ENCODE data around the gene RHEBL1.
A peak's percentile ranks its signal among the peaks of the same experiment; 100 is the strongest.

RHEBL1 gene

GRCh38 chr12:49019443-49020324 lies 50.1 kb downstream of the RHEBL1 start:
- DNase-seq (ENCODE audit: low read depth in 2 of 2), result no peak

GRCh38 chr12:49019120-49019430 lies 50.7 kb downstream of the RHEBL1 start:
- no peak for DNase-seq (ENCODE audit: low read depth in 2 of 2)

DNA sequence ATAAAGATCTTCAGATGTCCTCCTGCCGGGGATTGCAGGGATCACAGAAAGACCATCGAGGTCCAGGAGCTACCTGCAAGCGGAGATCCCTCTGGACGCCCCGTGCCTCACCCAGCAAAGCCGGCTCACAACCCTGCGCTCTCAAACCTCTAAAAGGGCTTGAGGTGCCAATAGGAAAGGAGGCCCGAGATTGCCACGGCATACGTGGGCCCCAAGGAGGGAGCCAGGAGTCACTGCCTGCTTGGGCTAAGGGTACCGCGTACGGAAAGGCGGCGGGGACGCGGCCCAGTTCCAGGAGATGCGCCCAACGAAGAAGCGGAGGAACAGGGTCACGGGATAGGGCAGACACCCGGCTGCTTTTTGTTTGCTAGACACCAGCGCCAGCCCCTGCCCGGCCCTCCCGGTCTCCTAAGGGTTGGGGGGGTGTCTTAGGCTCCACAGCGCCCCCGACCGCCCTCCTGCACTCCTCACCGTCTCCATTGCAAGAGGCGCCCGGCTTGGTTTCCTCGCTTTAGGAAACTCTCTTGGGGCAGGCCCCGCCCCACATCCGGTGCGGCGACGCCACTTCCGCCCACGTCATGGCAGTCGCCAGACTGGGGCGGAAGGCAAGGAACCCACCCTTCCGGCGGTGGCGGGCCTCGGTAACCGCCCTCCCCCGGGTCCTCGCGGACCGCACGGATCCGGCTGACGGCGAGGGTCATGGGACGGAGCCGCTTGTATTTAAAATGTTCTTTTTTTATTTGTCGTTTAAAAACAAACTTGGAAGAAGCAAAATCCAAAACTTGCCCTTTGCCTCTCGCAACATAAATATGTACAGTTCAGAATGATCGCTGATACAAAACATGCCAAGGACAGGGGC lies 51.3 kb downstream of the RHEBL1 start, which contains the start of gene PRKAG1:
Gene PRKAG1, minus strand, starts transcription at position 516 of the 859 bp plus-strand sequence. Its CDS starts 36 bp downstream, at position 480.
- DNase-seq (ENCODE audit: low read depth in 2 of 2), result peak; percentile 94 to 95

DNA sequence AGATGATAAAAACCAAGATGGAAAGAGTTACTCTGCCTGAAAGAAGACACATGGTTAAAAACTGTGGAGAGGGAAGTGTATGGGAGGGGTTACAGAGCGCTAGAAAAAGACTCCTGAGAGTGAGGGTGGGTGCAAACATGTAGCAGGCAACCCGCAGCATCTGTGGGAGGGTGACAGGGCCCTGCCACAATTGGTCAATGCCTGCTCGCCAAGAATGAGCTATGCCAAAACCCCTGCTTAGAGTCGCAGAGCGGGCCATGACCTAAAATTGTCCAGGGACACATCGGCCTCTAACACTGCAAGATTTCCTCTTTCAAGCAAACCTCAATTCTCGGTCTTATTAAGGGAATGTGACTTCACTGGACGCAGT lies 51.9 kb downstream of the RHEBL1 start:
- peak in 1 of 2 donors; percentile 41 for DNase-seq (ENCODE audit: low read depth in 2 of 2)

GRCh38 chr12:49015196-49015595 lies 54.6 kb downstream of the RHEBL1 start:
- no peak for DNase-seq (ENCODE audit: low read depth in 2 of 2)

Data from stimulated activated CD8-positive, alpha-beta memory T cell treated with anti-CD3 and anti-CD28 coated beads, Interleukin-15, amount 100 ng/mL, for 48 hours (primary cell).